GM12864 (cell line): ENCODE results near the gene DAB2IP.

Source experiments
- DNase-seq: peaks from one replicate; pipeline ENCODE4 v3.0.0-alpha.2; 2011; ENCODE audit warnings: low read depth
- H3K4me3 ChIP-seq: 2 replicates; pipeline ENCODE4 v1.5.1; 2011; ENCODE audit warnings: mild to moderate bottlenecking, low read depth, low read length, control low read depth
- CTCF ChIP-seq: IDR thresholded peaks from 2 replicates; pipeline ENCODE4 v1.5.1; 2011; ENCODE audit warnings: low read depth, mild to moderate bottlenecking, moderate library complexity, low read length, control low read depth, inconsistent platforms; ENCODE audit errors: missing control alignments

The DAB2IP gene

DNA sequence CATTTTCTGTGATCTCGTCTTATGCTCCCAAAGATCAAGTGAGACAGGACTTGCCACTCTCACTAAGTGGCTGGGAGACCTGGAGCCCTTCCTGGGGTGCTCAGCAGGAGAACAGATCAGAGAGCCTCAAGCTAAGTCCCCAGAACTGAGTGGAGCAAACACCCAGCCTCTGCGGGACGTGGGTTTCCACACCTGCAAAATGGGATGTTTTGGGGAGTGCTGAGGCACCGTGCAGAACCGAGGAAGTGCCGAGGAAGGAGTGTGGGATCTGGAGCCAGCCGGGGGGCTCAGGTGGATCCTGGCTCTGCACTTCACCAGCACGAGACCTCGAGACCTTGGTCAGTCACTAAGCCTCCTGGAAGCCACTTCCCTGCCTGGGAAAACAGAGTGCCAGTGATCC is 166.0 kb downstream of the DAB2IP start:
- DNase-seq = no peak
- no peak overlapping the region for H3K4me3 ChIP-seq
- TF ChIP-seq CTCF = no peak

- H3K4me3 ChIP-seq = no peak overlapping the region
- TF ChIP-seq CTCF = no peak
- no peak for DNase-seq
These were observed 166.7 kb downstream of the DAB2IP start for GRCh38 chr9:121818016-121818661.

DNA sequence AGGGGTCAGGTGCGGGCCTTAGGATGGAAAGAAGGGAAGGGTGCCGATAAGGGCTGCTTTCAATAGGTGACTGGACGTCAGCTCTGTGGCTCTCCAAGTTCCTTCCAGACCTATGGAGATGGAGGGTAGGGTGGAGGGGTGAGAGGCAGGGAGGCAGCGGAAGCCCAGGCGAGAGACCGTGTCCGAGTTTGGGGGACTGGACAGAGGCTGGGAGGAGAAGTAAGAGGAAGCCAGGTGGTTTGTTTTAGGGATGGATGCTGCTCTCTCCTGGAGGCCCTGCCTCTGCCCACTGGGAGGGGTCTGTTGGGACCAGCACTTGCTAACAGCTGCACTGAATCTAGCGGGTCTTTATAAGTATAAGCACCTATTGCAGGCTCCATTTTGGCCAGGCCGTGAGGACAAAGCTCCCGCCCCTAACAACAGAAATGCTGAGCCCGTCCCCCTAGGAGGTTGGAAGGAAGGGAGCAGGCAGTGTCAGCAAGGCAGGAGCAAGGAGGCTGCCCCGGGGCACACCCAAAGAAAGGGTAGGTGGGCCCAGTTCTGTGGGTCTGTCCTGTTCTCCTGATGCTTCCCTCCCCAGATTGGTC is 167.5 kb downstream of the DAB2IP start:
- H3K4me3 ChIP-seq = no peak overlapping the region
- no peak for TF ChIP-seq CTCF
- DNase-seq = no peak

DNA sequence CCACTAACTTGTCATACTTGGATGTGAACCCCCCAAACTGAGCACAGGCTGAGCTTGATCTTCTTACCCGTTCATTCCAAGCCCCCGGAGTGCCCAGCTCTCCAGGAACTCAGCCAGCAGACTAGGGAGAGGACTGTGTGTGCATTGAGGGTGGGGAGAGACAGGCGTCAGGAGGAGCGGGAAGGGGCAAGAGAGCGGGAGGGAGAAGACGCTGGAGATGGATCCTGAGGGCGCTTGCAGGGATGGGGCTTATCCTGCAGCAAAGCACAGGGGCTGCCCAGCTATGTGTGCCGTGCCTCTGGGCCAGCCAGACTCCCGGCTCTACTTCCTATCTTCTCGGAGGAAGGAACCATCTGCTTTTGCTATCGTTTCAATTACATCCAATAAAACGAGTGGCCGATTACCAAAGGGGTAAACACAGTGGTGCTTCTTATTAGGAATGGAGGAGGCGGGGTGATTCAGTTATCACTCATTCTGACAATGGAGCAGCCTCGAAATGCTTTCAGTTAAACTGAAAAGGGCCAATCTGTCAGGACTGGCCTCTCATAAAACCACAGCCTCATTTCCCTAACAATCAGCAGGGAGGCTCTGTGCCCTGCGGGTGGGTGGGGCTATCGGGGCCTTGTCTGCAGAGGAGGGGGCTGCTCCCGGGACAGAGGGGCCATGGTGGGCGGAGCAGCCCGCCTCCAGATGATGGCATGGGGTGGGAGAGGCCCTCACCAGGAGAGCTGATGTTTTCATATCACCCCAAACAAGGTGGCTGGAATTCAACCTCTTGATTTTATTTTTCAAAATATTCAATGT is 168.2 kb downstream of the DAB2IP start:
- H3K4me3 ChIP-seq = no peak overlapping the region
- DNase-seq = no peak
- TF ChIP-seq CTCF = no peak

DNA sequence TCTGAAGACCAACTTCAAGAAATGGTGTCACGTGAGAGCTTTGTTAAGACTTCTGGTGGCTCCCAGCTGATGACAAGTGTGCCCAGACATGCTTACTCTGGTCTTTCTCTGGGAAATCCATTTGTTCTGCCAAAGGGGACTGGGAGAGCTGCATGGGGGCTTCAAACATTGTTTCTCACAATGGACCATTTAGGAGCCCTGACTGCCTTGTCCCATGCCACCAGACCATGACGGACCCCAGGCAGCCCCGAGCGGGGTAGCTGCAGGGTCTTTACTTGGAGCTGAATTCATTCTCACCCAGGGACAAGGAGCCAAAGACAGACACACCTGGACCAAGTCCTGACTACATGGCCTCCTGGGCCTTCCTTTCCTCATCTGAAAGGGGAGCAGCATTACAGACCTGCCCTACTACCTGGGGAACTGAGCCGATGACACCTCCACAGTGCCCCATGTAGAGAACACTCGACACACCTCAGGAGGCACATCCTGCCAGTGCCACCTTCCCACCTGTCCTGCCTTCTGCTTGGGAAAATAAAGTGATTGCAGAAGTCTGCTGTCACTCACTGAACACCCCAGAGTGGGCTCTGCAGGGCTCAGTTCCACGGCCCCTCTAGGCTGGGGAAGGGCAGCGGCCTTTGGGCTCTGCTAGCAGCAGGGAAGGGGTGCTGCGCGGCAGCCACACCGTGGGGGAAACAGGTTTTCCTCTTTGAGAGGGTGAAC is 169.0 kb downstream of the DAB2IP start:
- no peak overlapping the region for H3K4me3 ChIP-seq
- DNase-seq = no peak
- no peak for TF ChIP-seq CTCF

GRCh38 chr9:121821326-121821725 is 169.9 kb downstream of the DAB2IP start:
- TF ChIP-seq CTCF = no peak
- H3K4me3 ChIP-seq = no peak overlapping the region
- no peak for DNase-seq
